ENCODE results near the gene B4GALT5. TPM values are rescaled to one million over a fixed set of nuclear protein-coding genes. Genes with fewer than 3 reads are reported as not detected.

B4GALT5 gene
- total RNA-seq, 1 experiment from 2014 or later = 62.4 TPM

DNA sequence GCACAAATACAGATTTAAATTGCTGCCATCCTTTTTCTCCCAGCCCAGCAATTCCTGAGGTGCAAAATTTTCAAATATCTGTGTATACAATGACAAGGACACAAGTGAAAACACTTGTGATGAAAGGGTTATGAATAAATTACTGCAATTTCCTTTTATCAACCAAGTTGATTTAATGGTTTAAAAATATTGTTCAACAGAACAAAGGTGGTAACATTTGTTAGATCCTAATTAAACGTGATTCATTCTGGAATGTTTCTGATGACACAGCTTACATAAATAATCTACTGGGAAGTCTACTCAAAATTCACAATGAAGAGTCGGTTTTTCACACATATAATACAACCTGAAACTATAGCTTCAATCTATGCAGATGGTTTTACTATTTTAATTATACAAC lies 17.1 kb downstream of the B4GALT5 start:
- peaks cover 90% of the 10 kb centered on the region for H3K4me1 Mint-ChIP-seq
- no peak overlapping the region for H3K4me3 Mint-ChIP-seq
- POLR2A ChIA-PET = no interaction called here
- no peaks in the 10 kb centered on the region for H3K36me3 Mint-ChIP-seq
- ATAC-seq (no peak), DNase-seq (ENCODE audit: low spot score) (no peak)
- H3K27me3 Mint-ChIP-seq (ENCODE audit: low read depth) = no peaks in the 10 kb centered on the region
- H3K9me3 Mint-ChIP-seq = no peaks in the 10 kb centered on the region
- H3K27ac Mint-ChIP-seq = no peak overlapping the region; the same call in 1 of the 2 replicates
- CTCF ChIA-PET = interaction anchor here (1.1 kb wide), 1 partner anchor 88 kb away, joined by 3 read pairs; no protein-coding TSS in a partner anchor
- TF ChIP-seq RORB (CRISPR knock-in tag; IDR thresholded peaks at IDR 0.05) (no peak), ZNF425 (CRISPR knock-in tag; conservative IDR thresholded peaks at IDR 0.05) (no peak), GABPB1 (CRISPR knock-in tag; IDR thresholded peaks at IDR 0.05) (no peak), MXD4 (CRISPR knock-in tag; IDR thresholded peaks at IDR 0.05; ENCODE audit: borderline replicate concordance) (no peak), ZNF263 (CRISPR knock-in tag; IDR thresholded peaks at IDR 0.05; ENCODE audit: low read depth) (no peak), CREM (CRISPR knock-in tag; IDR thresholded peaks at IDR 0.05) (no peak), USF2 (CRISPR knock-in tag; IDR thresholded peaks at IDR 0.05) (no peak), JUN (CRISPR knock-in tag; IDR thresholded peaks at IDR 0.05) (no peak), PRRX2 (CRISPR knock-in tag; IDR thresholded peaks at IDR 0.05) (no peak), CREB1 (CRISPR knock-in tag; IDR thresholded peaks at IDR 0.05) (no peak), SMAD3 (CRISPR knock-in tag; IDR thresholded peaks at IDR 0.05; ENCODE audit: borderline replicate concordance) (no peak), GRHL2 (CRISPR knock-in tag; IDR thresholded peaks at IDR 0.05; ENCODE audit: insufficient replicate concordance, severe bottlenecking) (no peak), ZSCAN18 (CRISPR knock-in tag; IDR thresholded peaks at IDR 0.05) (no peak), ATF2 (CRISPR knock-in tag; IDR thresholded peaks at IDR 0.05; ENCODE audit: borderline replicate concordance, low read depth) (no peak), NR3C1 (CRISPR knock-in tag; conservative IDR thresholded peaks at IDR 0.05; ENCODE audit: low read depth) (no peak), MYBL2 (CRISPR knock-in tag; IDR thresholded peaks at IDR 0.05) (no peak), FOXJ3 (CRISPR knock-in tag; IDR thresholded peaks at IDR 0.05; ENCODE audit: borderline replicate concordance) (no peak), HMGA2 (CRISPR knock-in tag; IDR thresholded peaks at IDR 0.05) (no peak)
- TF ChIP-seq, protein P1, sequence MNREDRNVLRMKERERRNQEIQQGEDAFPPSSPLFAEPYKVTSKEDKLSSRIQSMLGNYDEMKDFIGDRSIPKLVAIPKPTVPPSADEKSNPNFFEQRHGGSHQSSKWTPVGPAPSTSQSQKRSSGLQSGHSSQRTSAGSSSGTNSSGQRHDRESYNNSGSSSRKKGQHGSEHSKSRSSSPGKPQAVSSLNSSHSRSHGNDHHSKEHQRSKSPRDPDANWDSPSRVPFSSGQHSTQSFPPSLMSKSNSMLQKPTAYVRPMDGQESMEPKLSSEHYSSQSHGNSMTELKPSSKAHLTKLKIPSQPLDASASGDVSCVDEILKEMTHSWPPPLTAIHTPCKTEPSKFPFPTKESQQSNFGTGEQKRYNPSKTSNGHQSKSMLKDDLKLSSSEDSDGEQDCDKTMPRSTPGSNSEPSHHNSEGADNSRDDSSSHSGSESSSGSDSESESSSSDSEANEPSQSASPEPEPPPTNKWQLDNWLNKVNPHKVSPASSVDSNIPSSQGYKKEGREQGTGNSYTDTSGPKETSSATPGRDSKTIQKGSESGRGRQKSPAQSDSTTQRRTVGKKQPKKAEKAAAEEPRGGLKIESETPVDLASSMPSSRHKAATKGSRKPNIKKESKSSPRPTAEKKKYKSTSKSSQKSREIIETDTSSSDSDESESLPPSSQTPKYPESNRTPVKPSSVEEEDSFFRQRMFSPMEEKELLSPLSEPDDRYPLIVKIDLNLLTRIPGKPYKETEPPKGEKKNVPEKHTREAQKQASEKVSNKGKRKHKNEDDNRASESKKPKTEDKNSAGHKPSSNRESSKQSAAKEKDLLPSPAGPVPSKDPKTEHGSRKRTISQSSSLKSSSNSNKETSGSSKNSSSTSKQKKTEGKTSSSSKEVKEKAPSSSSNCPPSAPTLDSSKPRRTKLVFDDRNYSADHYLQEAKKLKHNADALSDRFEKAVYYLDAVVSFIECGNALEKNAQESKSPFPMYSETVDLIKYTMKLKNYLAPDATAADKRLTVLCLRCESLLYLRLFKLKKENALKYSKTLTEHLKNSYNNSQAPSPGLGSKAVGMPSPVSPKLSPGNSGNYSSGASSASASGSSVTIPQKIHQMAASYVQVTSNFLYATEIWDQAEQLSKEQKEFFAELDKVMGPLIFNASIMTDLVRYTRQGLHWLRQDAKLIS (CRISPR knock-in tag; IDR thresholded peaks at IDR 0.05; ENCODE audit: borderline replicate concordance) = no peak
- TF ChIP-seq, protein P2, sequence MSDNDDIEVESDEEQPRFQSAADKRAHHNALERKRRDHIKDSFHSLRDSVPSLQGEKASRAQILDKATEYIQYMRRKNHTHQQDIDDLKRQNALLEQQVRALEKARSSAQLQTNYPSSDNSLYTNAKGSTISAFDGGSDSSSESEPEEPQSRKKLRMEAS (CRISPR knock-in tag; IDR thresholded peaks at IDR 0.05) = no peak
